ENCODE results near the gene GNAZ. TPM values are rescaled to one million over a fixed set of nuclear protein-coding genes. Genes with fewer than 3 reads are reported as not detected.

Gene GNAZ
- total RNA-seq, 2 experiments from 2014 or later, result 0.35 to 0.37 TPM

DNA sequence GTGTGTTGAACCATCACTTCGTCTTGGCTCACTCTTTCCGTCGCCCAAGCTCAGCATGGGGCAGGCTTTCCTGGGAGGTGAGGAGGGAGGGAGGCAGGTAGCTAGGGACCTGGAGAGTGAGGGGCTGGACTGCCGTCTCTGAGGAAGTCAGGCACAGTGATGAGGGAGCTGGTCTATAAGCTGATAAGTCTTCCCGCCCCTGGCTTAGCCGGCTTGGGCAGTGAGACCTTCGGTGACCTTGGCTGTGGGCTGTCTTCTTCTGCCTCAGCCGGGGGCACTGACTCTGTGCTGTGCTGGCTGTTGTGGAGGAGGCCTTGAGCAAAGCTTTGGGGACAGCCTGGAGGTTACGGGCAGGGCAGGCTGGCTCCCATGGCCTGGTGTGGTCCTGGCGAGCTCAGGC, 18.7 kb downstream of the GNAZ start:
- H3K4me1 Mint-ChIP-seq, result peaks cover 14% of the 10 kb centered on the region
- no peak for DNase-seq
- H3K27me3 Mint-ChIP-seq, result no peaks in the 10 kb centered on the region
- H3K36me3 Mint-ChIP-seq (ENCODE audit: low read depth), result no peaks in the 10 kb centered on the region
- ChIA-PET CTCF (no interaction called here), POLR2A (no interaction called here)
- H3K4me3 Mint-ChIP-seq, result no peak overlapping the region
- H3K9me3 Mint-ChIP-seq, result no peaks in the 10 kb centered on the region
- H3K27ac Mint-ChIP-seq, result peak overlapping the region; percentile 17

DNA sequence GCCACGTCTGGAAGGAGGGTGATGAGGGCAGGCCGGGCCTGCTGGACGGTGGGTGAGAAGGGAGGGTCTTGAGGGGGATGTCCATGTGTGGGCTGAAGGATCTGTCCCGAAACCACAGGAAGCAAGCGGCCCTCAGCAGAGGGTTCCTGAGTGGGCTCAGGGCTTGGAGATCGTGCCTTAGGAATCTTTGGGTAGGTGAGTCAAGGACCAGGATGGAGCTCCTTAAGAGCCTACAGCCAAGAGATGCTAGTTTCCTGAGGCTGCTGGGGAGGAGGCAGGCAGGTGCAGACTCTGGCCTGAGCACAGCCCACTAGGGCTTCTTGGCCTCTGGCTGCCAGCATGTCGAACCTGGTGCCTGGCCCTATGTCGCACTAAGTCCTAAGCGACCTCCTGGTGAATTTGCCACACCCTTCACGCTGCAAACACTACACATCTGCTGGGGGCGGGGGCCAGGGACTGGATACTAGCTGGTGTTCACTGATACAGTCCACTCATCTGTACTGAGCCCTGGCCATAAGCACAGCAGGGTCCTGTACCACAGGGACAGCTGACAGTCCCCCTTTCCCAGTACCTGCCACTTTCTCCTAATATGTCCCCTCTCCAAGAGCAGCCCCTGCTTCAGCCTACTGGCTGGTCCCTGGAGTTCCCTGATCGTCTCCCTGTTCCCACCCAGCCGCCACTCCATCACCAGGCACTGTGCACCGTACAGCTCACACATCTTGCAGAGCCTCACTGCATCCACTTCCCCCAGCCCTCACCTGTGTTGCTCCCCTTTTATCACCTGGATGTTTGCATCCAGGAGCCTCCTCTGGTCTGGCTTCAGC, 19.5 kb downstream of the GNAZ start:
- DNase-seq, result no peak
- ChIA-PET POLR2A (interaction anchor here (0.7 kb wide), 1 partner anchor 1108 kb away, joined by 3 read pairs; no protein-coding TSS in a partner anchor), CTCF (interaction anchor here (0.9 kb wide), 1 partner anchor 16 kb away, joined by 3 read pairs; no protein-coding TSS in a partner anchor)
- Mint-ChIP-seq H3K36me3 (ENCODE audit: low read depth) (no peaks in the 10 kb centered on the region), H3K9me3 (no peaks in the 10 kb centered on the region), H3K27me3 (no peaks in the 10 kb centered on the region), H3K27ac (no peak overlapping the region), H3K4me3 (no peak overlapping the region), H3K4me1 (peaks cover 14% of the 10 kb centered on the region)

DNA sequence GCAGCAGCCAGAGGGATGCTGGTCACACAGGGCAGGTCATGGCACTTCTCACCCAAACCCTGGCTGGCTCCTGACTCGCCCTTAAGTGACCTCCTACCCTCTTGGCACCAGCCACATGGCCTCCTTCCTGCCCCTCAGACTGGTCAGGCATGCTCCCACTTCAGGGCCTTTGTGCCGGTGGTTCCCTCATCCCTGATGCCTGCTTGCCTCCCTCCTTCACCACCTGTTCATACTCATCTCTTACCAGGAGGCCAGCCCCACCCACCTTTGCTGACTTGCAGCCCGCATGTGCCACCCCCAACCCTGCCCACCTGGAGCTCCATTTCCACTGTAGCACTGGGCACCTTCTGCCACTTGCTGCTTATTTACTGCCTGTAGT, 20.1 kb downstream of the GNAZ start:
- Mint-ChIP-seq H3K27me3 (no peaks in the 10 kb centered on the region), H3K9me3 (no peaks in the 10 kb centered on the region), H3K27ac (no peak overlapping the region), H3K4me1 (peaks cover 14% of the 10 kb centered on the region), H3K36me3 (ENCODE audit: low read depth) (no peaks in the 10 kb centered on the region), H3K4me3 (no peak overlapping the region)
- ChIA-PET POLR2A (interaction anchor here (0.7 kb wide), 1 partner anchor 1108 kb away, joined by 3 read pairs; no protein-coding TSS in a partner anchor), CTCF (no interaction called here)
- DNase-seq, result no peak

DNA sequence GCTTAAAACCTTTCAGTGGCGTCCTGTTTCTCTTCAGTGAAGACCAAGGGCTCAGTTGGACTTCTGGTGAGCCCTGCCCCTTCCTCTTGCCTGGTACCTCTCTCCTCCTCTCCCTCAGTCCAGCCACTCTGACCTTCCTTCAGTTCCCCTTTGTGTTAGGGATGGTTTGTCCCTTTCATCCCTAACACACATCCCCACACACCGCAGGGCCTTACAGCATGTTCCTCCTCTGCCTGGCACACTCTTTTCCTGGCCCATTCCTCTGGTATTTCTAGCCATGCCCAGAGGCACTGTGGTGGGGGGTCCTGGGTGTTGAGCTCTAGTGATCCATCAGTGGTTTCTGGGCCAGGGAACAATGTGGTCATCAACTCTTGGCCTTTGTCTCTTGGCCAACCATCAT, 21.4 kb downstream of the GNAZ start:
- no peak for DNase-seq
- no peaks in the 10 kb centered on the region for H3K36me3 Mint-ChIP-seq (ENCODE audit: low read depth)
- H3K27ac Mint-ChIP-seq, result no peak overlapping the region
- POLR2A ChIA-PET, result no interaction called here
- H3K9me3 Mint-ChIP-seq, result no peaks in the 10 kb centered on the region
- H3K4me1 Mint-ChIP-seq, result peaks cover 14% of the 10 kb centered on the region
- H3K4me3 Mint-ChIP-seq, result no peak overlapping the region
- no peaks in the 10 kb centered on the region for H3K27me3 Mint-ChIP-seq
- CTCF ChIA-PET, result no interaction called here

DNA sequence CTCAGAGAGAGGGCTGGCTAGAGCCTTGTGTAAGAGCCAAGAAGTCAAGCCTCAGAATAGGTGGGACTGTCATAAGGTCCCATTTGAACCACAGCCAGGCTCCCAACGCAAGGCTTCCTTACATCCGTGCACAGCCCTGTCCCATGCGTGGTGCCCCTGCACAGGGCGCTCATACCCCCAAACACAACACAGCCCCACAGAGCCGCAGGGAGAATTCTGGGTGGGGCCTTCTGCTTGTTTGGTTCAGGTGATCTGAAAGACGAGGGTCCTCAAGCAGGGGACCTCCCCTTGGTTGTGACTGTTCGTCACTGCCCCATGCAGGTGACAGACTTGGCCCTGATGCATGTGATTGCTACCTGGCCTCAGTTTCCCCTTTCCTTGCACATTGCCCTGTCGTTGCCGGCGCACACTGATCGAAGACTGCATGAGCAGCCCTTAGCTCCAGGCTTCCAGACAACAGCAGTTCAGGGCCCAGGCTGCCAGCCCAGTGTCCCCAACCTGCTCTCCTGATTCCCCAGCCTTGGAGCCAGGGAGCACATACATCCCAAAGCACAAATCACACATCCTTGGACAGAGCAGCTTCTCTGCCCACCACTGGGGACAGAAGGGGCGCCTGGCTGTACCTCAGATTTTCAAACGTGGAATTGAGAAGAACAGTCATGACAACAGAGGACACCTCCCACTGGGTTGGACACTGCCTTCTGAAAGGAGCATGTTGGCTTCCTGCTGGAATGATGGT, 22.1 kb downstream of the GNAZ start:
- CTCF ChIA-PET, result no interaction called here
- no peak for DNase-seq
- Mint-ChIP-seq H3K4me1 (peaks cover 13% of the 10 kb centered on the region), H3K4me3 (no peak overlapping the region), H3K9me3 (no peaks in the 10 kb centered on the region), H3K27ac (no peak overlapping the region), H3K36me3 (ENCODE audit: low read depth) (no peaks in the 10 kb centered on the region), H3K27me3 (no peaks in the 10 kb centered on the region)
- POLR2A ChIA-PET, result no interaction called here

DNA sequence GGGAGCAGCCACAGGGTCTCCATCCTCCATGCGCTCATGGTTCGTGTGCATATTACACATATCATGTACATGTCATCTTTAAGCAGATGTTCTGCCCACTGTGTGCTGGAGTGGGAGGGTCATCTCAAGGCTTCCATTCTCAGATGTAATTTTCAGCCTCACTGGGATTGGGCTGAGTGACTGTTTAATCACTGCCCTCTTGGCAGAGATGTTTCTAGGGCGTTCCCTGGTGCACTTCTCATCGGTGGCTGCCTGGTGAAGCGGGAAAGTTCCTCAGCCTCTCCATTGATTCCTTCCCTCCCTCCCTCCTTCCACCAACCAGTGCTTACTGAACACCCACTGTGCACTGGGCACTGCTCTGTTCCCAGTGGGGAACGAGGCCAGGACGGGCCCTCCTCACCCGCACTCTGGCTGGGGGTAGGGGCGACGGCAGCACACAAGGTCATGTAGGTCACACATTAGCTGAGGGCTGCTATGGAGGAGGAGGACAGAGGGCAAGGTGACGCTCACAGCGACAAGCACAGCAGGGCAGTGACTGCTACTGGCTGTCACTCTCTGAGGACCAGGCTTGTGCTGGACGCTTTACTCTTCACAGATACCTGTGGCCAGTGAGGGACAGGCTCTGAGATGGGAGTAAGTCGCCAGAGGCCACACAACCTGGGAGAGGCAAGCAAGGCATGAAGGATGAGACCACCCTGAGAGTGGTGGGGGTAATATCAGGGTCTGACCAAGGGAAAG, 22.9 kb downstream of the GNAZ start:
- Mint-ChIP-seq H3K4me1 (peaks cover 5% of the 10 kb centered on the region), H3K27ac (no peak overlapping the region), H3K9me3 (no peaks in the 10 kb centered on the region), H3K27me3 (no peaks in the 10 kb centered on the region), H3K4me3 (no peak overlapping the region), H3K36me3 (ENCODE audit: low read depth) (no peaks in the 10 kb centered on the region)
- CTCF ChIA-PET, result no interaction called here
- POLR2A ChIA-PET, result no interaction called here
- DNase-seq, result no peak

DNA sequence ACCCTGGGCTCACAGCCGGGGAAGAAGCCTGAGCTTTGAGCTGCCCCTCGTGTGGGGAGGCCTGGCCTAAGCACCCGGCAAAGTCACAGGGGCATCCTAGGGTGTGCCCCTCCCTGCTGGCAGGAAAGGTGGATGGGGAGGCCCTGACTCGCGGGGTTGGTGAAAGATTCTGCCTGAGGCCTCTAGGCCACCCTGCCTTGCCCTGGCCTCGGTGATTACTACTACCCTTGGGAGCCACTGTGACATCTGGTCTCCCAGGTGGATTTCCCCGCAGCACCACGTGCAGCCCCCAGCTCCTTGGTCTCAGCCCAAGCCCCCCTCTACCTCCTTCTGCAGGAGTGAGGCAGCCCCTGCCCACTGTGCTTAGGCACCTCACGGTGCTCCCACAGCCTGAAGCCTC, 23.9 kb downstream of the GNAZ start:
- Mint-ChIP-seq H3K4me1 (no peaks in the 10 kb centered on the region), H3K9me3 (no peaks in the 10 kb centered on the region), H3K27me3 (no peaks in the 10 kb centered on the region), H3K27ac (no peak overlapping the region), H3K36me3 (ENCODE audit: low read depth) (no peaks in the 10 kb centered on the region), H3K4me3 (no peak overlapping the region)
- ChIA-PET POLR2A (no interaction called here), CTCF (no interaction called here)
- DNase-seq, result no peak

DNA sequence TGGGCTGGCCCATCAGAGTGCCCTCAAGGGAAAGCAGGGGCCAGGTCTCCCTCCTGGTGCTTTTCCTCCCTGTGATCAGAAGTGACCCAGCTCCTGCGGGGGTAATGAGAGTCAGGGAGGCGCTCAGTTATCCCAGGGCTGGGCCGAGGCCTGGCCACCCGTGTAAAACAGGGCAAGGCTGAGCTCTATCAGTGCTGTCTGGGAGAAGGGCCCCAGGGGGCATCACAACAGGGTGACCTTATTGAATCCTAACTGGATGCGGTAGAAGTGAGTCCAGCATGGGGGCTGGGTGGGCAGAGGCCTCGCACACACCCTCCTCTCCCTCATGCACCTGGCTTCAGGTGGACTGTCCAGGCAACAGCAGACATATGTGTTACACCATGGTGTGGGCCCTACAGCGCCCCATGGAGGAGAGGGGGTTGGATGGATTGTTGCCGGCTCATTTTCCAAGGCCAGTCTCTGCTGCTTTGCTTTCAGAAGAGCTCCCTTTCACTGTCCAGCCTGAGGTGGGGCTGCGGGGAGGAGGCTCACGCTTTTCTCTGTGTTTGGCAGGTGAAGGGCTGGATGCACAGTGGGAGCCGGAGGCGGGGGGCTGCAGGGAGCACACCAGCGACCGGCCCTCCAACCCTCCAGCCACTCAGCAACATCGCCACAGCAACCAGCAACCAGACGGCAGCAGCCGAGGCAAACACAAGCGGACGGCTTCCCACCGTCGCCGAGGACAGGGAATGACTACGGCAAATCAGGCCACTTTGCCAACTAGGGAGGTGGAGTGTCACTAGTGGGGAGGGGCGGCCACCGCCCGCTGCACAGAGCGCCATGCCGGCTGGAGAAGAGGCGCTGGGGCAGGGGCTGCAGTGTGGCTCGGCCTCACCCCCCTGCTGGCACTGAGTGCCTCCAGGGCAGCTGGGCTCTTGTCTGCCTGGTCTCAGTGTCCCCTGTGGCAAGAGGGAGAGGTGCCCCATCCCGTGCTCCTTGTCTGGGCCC, 24.7 kb downstream of the GNAZ start:
- Mint-ChIP-seq H3K36me3 (ENCODE audit: low read depth) (no peaks in the 10 kb centered on the region), H3K27me3 (no peaks in the 10 kb centered on the region), H3K4me1 (no peaks in the 10 kb centered on the region), H3K27ac (no peak overlapping the region), H3K4me3 (no peak overlapping the region), H3K9me3 (no peaks in the 10 kb centered on the region)
- POLR2A ChIA-PET, result no interaction called here
- DNase-seq, result no peak
- CTCF ChIA-PET, result interaction anchor here (1.7 kb wide), 1 partner anchor 10 kb away, joined by 4 read pairs; no protein-coding TSS in a partner anchor

DNA sequence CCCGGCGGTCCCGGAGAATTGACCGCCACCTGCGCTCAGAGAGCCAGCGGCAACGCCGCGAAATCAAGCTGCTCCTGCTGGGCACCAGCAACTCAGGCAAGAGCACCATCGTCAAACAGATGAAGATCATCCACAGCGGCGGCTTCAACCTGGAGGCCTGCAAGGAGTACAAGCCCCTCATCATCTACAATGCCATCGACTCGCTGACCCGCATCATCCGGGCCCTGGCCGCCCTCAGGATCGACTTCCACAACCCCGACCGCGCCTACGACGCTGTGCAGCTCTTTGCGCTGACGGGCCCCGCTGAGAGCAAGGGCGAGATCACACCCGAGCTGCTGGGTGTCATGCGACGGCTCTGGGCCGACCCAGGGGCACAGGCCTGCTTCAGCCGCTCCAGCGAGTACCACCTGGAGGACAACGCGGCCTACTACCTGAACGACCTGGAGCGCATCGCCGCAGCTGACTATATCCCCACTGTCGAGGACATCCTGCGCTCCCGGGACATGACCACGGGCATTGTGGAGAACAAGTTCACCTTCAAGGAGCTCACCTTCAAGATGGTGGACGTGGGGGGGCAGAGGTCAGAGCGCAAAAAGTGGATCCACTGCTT, 25.5 kb downstream of the GNAZ start:
- ChIA-PET CTCF (interaction anchor here (1.7 kb wide), 1 partner anchor 9 kb away, joined by 4 read pairs; no protein-coding TSS in a partner anchor), POLR2A (no interaction called here)
- Mint-ChIP-seq H3K4me3 (no peak overlapping the region), H3K9me3 (no peaks in the 10 kb centered on the region), H3K4me1 (no peaks in the 10 kb centered on the region), H3K36me3 (ENCODE audit: low read depth) (no peaks in the 10 kb centered on the region), H3K27me3 (no peaks in the 10 kb centered on the region), H3K27ac (no peak overlapping the region)
- no peak for DNase-seq

DNA sequence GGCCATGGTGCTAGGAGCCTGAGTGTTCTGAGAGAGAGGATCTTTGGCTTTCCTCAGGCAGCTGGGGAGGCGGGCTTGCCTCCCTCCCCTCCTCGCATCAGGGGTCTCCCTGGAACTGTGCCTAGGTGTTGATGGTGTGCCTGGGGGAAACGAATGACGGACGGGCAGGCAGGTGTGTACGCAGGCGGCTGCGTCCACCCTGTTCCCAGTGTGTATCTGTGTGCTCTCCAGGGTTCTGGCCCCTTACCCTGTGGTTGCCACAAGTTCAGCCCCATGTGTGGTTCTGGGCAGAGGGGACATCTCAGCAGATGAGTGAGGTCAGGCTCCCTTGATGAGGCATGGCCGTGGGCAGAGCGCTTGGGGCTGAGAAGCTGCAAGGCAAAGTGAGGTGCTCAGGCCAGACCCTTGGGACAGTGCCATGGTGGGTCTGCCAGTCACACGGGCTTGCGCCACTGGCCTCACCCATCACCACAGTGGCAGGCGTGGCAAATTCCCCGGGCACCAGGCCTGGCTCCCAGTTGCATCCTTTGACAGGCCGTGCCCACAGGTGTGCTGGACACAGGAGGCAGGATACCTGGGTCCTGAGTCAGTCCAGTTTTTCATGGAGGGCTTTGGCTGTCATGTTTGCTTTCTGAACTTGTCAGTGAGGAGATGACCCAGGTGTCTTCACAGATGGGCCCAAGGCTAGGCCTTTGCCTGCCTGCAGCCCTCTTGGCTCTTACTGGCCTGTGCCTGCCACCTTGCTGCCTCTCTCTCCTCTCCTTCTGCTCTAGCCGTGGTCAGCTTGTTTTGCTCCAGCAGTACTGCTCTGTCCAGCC, 27.3 kb downstream of the GNAZ start:
- ChIA-PET CTCF (no interaction called here), POLR2A (no interaction called here)
- no peaks in the 10 kb centered on the region for H3K9me3 Mint-ChIP-seq
- H3K27me3 Mint-ChIP-seq, result no peaks in the 10 kb centered on the region
- no peak overlapping the region for H3K27ac Mint-ChIP-seq
- no peaks in the 10 kb centered on the region for H3K36me3 Mint-ChIP-seq (ENCODE audit: low read depth)
- H3K4me1 Mint-ChIP-seq, result no peaks in the 10 kb centered on the region
- DNase-seq, result no peak
- no peak overlapping the region for H3K4me3 Mint-ChIP-seq

DNA sequence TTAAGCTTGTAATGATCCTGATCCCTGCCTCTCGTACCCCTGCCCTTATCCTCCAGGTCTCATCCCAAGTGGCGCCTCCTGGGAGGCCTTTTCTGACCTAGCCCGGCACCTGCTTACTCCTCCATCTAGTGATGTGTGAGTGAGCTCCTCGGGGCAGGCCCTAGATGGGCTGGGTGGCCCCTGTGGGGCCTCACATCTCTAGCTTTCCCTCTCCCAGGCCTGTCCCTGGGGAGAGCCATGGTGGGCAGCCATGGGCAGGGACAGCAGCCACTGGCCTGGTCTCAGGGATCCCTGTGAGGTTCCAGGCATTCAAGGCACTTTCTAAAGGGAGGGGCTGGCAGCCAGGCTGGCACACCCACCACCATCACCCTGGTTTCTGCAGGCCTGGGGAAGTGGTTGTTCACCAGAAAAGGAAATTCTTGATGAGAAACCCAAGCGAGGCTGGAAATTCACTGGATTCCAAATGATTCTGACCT, 27.9 kb downstream of the GNAZ start:
- Mint-ChIP-seq H3K4me1 (no peaks in the 10 kb centered on the region), H3K27ac (no peak overlapping the region), H3K9me3 (no peaks in the 10 kb centered on the region), H3K36me3 (ENCODE audit: low read depth) (no peaks in the 10 kb centered on the region), H3K4me3 (no peak overlapping the region), H3K27me3 (no peaks in the 10 kb centered on the region)
- ChIA-PET CTCF (no interaction called here), POLR2A (no interaction called here)
- no peak for DNase-seq
